NCI-H2171 (cell line): Measurements from ENCODE around the gene NUMBL.
"Not testable (repeated sequence)": the region's sequence is repeated elsewhere in the genome, so short reads cannot be mapped to it uniquely, and the experiment has no call there.

Experiments
- DNase-seq: peaks from one replicate; lab custom pipeline; 2025; lab: John Stamatoyannopoulos, UW

The NUMBL gene

DNA sequence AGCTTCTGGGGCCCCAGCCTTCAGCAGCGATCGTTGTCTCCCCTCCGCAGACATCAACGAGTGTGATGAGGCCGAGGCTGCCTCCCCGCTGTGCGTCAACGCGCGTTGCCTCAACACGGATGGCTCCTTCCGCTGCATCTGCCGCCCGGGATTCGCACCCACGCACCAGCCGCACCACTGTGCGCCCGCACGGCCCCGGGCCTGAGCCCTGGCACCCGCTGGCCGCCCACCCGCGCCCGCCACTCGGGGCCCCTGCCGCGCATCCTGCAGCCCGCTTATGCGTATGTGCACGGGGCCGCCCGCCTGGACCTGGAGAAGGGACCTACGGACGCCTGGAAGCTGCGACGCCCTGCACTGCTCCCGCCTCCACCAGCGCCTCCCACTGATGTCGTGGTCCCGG, 61.1 kb downstream of the NUMBL start:
- no peak for DNase-seq

- no peak for DNase-seq
Measured at GRCh38 chr19:40627486-40628279, 62.8 kb downstream of the NUMBL start.

- no peak for DNase-seq
Measured at GRCh38 chr19:40626918-40627317, 63.5 kb downstream of the NUMBL start.

DNA sequence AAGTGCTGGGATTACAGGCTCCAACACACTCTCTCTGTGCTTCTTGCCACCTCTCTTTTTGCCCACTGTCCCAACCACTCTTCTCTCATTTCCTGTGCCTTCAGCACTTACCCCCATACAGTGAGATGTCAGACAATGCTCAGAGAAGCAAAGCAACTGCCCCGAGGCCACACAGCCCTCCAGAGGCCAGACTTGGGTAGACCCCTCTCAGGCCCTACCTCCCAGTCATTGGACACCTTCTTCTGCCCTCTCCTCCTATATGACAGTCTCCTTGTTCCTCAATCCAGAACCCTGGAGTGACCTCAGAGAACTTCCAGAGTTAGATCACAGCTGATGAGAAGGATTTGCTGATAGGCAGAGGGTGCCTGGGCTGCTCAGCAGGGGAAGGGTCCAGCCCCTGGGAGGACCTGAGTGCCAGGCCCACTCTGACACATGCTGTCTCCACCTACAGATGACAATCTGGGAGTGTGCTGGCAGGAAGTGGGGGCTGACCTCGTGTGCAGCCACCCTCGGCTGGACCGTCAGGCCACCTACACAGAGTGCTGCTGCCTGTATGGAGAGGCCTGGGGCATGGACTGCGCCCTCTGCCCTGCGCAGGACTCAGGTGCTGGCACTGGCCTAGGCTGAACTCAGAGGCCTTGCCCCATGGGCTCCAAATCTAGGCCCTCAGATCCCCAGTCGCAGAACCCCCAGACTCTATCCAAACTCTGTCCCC, 64.9 kb downstream of the NUMBL start:
- no peak for DNase-seq

GRCh38 chr19:40624369-40625153, 65.9 kb downstream of the NUMBL start:
- not testable (repeated sequence) for DNase-seq

DNA sequence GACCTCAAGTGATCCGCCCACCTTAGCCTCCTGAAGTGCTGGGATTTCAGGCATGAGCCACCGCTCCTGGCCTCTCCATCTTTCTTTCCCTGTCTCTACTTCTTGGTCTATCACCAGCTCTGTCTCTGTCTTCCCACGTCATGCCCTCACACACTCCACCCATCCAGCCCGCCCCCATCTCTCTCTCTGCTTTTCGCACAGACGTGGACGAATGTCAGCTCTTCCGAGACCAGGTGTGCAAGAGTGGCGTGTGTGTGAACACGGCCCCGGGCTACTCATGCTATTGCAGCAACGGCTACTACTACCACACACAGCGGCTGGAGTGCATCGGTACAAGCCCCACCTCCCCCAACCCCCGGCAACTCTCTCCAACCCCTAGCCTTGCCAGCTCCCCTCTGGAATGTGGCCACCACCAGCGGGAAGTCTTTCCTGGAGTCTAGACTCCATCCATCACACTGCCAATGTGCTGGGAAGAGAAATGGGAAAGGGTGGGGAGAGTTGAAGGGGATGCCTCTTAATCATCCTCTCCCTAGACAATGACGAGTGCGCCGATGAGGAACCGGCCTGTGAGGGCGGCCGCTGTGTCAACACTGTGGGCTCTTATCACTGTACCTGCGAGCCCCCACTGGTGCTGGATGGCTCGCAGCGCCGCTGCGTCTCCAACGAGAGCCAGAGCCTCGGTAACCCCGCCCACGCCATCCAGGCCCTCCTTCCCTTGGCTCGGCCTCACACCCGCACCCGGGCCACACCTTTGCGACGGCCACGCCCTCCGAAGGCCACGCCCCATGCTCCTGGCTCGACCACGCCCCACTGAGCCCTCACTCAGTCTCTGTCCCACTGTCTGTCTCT, 66.8 kb downstream of the NUMBL start:
- DNase-seq: no peak

GRCh38 chr19:40622773-40623075, 67.7 kb downstream of the NUMBL start:
- DNase-seq: no peak

- no peak for DNase-seq
Measured at GRCh38 chr19:40621966-40622772, 68.3 kb downstream of the NUMBL start.

GRCh38 chr19:40621283-40621682, 69.2 kb downstream of the NUMBL start:
- no peak for DNase-seq

GRCh38 chr19:40620161-40620485, 70.3 kb downstream of the NUMBL start:
- no peak for DNase-seq

DNA sequence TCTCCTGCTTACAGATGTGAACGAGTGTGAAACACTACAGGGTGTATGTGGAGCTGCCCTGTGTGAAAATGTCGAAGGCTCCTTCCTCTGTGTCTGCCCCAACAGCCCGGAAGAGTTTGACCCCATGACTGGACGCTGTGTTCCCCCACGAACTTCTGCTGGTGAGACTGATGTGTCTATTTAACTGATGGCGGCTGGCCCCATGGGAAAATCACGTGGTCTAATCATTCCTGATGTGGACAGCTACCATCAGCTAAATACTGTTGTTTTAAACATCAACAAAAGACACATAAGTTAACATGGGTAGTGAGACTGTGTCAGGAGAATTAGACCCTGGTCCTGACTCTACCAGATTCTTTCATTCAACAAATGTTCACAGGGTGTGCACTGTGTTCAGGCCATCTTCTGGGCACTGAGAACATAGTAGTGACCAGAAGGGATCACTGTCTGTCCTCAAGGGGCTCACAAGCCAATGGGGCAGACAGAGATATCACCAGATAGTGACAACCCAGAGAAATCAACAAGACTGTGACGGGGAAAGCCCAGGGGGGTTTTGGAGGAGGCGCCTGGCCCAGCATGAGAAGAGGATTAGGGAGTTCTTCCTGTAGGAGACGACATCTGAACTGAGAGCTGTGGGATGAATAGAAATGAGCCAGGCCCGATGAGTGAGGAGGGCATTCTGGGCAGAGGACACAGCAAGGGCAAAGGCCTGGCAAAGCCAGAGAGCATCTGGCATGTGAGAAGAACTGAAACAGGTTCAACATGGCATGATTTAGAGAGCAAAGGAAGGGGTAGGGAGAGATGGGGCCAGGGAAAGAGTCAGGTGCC, 70.9 kb downstream of the NUMBL start:
- no peak for DNase-seq

- DNase-seq: no peak
Measured at GRCh38 chr19:40617961-40618360, 72.5 kb downstream of the NUMBL start.

- no peak for DNase-seq
Measured at GRCh38 chr19:40616941-40617340, 73.5 kb downstream of the NUMBL start.

- DNase-seq: no peak
Measured at GRCh38 chr19:40616178-40616577, 74.3 kb downstream of the NUMBL start.
